ENCODE results near the gene KMT2A.

- no peak for TF ChIP-seq CTCF (IDR thresholded peaks at IDR 0.05; ENCODE audit: extremely low read depth in 1 of 2, insufficient read depth in 1 of 2, low read depth in 1 of 2, low read length in 2 of 2)
- TF ChIP-seq POLR2AphosphoS5 (IDR thresholded peaks at IDR 0.05; ENCODE audit: insufficient read depth, low read depth, low read length) = no peak
These were observed 18.5 kb upstream of the KMT2A start for GRCh38 chr11:118417801-118418200.
